ENCODE results near the gene MPND.

MPND gene

DNA sequence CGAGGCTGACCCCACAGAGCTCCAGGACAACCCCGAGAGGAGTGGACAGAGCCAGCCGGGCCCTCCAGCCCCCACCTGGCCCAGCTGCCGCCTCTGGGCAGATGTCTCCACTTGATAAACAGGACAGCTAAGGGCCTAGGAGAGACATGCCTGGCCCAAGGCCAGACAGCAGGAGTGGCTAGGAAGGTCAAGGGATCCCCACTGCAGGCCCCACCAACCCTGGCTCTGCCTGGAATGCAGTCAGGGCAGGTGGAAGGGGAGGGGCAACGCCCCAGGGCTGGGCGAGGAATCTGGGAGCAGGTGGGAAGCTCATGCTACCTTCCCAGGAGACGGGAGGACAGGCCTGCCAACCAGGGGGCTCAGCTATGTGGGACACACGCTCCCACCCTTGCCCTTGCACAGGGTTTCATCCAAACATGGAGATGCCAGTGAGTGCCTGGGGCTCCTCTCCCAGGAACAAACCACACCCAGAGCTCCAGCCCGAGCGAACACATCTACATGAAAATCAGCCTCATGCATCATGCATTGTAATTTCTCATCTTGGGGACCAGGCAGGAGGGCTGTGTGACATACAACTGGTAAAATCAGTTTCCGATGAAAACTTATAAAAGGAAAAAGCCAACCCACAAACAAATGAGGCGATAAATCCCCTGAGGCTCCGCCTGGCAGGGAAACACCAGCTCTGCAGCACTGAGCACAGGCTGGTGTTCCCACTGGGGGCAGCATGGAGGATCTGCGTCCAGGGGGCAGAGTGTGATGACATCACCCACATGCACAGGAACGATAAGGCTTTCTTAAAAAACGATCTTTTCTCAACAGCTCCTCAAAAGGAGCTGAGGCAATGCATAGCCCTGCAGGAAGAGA, 32.0 kb downstream of the MPND start (continued):
- TF ChIP-seq, protein P1, sequence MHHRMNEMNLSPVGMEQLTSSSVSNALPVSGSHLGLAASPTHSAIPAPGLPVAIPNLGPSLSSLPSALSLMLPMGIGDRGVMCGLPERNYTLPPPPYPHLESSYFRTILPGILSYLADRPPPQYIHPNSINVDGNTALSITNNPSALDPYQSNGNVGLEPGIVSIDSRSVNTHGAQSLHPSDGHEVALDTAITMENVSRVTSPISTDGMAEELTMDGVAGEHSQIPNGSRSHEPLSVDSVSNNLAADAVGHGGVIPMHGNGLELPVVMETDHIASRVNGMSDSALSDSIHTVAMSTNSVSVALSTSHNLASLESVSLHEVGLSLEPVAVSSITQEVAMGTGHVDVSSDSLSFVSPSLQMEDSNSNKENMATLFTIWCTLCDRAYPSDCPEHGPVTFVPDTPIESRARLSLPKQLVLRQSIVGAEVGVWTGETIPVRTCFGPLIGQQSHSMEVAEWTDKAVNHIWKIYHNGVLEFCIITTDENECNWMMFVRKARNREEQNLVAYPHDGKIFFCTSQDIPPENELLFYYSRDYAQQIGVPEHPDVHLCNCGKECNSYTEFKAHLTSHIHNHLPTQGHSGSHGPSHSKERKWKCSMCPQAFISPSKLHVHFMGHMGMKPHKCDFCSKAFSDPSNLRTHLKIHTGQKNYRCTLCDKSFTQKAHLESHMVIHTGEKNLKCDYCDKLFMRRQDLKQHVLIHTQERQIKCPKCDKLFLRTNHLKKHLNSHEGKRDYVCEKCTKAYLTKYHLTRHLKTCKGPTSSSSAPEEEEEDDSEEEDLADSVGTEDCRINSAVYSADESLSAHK (tag by site-specific recombination; IDR thresholded peaks at IDR 0.05): no peak
- peak; percentile 74 for TF ChIP-seq ZNF600 (tag by site-specific recombination; IDR thresholded peaks at IDR 0.05)
- no peak for TF ChIP-seq ZNF621 (tag by site-specific recombination; IDR thresholded peaks at IDR 0.05)
- TF ChIP-seq ZEB2 (tag by site-specific recombination; IDR thresholded peaks at IDR 0.05): peak; percentile 80

DNA sequence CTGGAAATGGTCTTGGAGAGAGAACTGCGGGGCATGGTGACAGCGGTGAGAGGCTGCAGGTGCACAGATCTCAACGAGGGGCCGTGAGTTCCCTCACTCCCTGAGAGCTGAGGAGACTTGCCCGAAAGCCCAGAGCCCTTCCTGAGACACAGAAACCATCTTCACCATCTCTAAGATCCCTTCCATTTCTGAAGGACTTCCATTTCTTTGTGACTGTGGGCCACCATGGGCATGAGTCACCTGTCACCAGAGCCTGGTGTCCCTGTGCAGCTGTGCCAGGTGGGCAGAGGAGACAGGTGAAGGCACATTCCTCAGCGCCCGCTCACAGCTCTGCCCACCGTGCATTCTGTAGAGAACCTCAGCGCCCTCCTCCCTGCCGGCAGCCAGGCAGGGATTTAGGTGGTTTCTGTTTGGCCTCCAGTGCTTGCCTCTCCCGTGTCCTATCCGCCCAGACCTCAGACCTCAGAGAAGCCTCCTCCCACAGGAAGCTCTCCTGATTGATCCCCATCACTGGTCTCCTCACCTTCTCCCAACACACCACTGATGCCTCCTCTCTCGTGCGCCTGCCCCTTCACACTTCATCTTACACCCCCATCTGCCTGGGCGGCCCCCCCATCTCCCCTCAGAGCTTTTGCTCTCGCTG, 32.8 kb downstream of the MPND start:
- Histone ChIP-seq H3K4me3 (ENCODE audit: low read depth, low read length) (no peak overlapping the region), H3K4me1 (ENCODE audit: control insufficient read depth, insufficient read depth, low read length) (peaks cover 9% of the 10 kb centered on the region), H3K36me3 (ENCODE audit: control insufficient read depth in 2 of 2, insufficient read depth in 1 of 2, low read length in 2 of 2) (peaks cover 0 to 3% of the 10 kb centered on the region in 2 experiments; a peak in 1 of 3 replicates), H3K27ac (ENCODE audit: extremely low read depth, low read depth, low read length) (no peak overlapping the region; the same call in 1 of the 2 replicates), H3K9me3 (ENCODE audit: control insufficient read depth, insufficient read depth, low read depth, low read length) (no peaks in the 10 kb centered on the region)
- ChIA-PET POLR2A (interaction anchor here (0.6 to 3.8 kb wide), 9 partner anchors 10 to 39 kb away, joined by 3 to 19 read pairs (median 6); partner anchors contain the start of genes CHAF1A, MPND and SH3GL1), CTCF (interaction anchor here (0.6 to 5.5 kb wide), 23 partner anchors 11 to 260 kb away, joined by 3 to 40 read pairs (median 4); partner anchors contain the start of genes CHAF1A and SH3GL1)
- TF ChIP-seq ZNF112 (tag by site-specific recombination; IDR thresholded peaks at IDR 0.05) (no peak), SALL2 (tag by site-specific recombination; IDR thresholded peaks at IDR 0.05; ENCODE audit: borderline replicate concordance) (no peak), ZNF266 (tag by site-specific recombination; IDR thresholded peaks at IDR 0.05; ENCODE audit: low read depth) (no peak), ZNF121 (tag by site-specific recombination; IDR thresholded peaks at IDR 0.05) (no peak), TCF7L2 (IDR thresholded peaks at IDR 0.05; ENCODE audit: borderline replicate concordance, low read depth, low read length) (no peak), ZNF175 (tag by site-specific recombination; IDR thresholded peaks at IDR 0.05) (no peak), ZNF391 (tag by site-specific recombination; IDR thresholded peaks at IDR 0.05; ENCODE audit: borderline replicate concordance, low read depth) (no peak), ZNF521 (tag by site-specific recombination; IDR thresholded peaks at IDR 0.05) (no peak), ZBTB48 (tag by site-specific recombination; IDR thresholded peaks at IDR 0.05) (0 out of 2 replicates have a peak, but pooled peaks have one; percentile 13), ZNF701 (tag by site-specific recombination; IDR thresholded peaks at IDR 0.05) (no peak), ZNF621 (tag by site-specific recombination; IDR thresholded peaks at IDR 0.05) (no peak), ZNF132 (tag by site-specific recombination; IDR thresholded peaks at IDR 0.05; ENCODE audit: borderline replicate concordance) (no peak), ZNF571 (tag by site-specific recombination; IDR thresholded peaks at IDR 0.05) (no peak), ZFP3 (tag by site-specific recombination; IDR thresholded peaks at IDR 0.05; ENCODE audit: low read depth) (no peak), EGR2 (tag by site-specific recombination; IDR thresholded peaks at IDR 0.05; ENCODE audit: low read depth) (no peak), ZNF10 (tag by site-specific recombination; IDR thresholded peaks at IDR 0.05) (0 out of 2 replicates have a peak, but pooled peaks have one; percentile 29), ZIC2 (tag by site-specific recombination; IDR thresholded peaks at IDR 0.05) (0 out of 2 replicates have a peak, but pooled peaks have one; percentile 5), KLF1 (tag by site-specific recombination; IDR thresholded peaks at IDR 0.05) (no peak), ZBTB21 (tag by site-specific recombination; IDR thresholded peaks at IDR 0.05) (no peak), KLF9 (tag by site-specific recombination; IDR thresholded peaks at IDR 0.05; ENCODE audit: low read depth) (no peak), SP2 (tag by site-specific recombination; IDR thresholded peaks at IDR 0.05) (no peak), ZNF664 (tag by site-specific recombination; IDR thresholded peaks at IDR 0.05) (no peak)
- TF ChIP-seq, protein P2, sequence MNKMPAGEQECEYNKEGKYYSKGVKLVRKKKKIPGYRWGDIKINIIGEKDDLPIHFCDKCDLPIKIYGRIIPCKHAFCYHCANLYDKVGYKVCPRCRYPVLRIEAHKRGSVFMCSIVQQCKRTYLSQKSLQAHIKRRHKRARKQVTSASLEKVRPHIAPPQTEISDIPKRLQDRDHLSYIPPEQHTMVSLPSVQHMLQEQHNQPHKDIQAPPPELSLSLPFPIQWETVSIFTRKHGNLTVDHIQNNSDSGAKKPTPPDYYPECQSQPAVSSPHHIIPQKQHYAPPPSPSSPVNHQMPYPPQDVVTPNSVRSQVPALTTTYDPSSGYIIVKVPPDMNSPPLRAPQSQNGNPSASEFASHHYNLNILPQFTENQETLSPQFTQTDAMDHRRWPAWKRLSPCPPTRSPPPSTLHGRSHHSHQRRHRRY (tag by site-specific recombination; IDR thresholded peaks at IDR 0.05): no peak
- TF ChIP-seq, protein P3, sequence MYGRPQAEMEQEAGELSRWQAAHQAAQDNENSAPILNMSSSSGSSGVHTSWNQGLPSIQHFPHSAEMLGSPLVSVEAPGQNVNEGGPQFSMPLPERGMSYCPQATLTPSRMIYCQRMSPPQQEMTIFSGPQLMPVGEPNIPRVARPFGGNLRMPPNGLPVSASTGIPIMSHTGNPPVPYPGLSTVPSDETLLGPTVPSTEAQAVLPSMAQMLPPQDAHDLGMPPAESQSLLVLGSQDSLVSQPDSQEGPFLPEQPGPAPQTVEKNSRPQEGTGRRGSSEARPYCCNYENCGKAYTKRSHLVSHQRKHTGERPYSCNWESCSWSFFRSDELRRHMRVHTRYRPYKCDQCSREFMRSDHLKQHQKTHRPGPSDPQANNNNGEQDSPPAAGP (tag by site-specific recombination; IDR thresholded peaks at IDR 0.05): 0 out of 2 replicates have a peak, but pooled peaks have one; percentile 14
- TF ChIP-seq, protein P4, sequence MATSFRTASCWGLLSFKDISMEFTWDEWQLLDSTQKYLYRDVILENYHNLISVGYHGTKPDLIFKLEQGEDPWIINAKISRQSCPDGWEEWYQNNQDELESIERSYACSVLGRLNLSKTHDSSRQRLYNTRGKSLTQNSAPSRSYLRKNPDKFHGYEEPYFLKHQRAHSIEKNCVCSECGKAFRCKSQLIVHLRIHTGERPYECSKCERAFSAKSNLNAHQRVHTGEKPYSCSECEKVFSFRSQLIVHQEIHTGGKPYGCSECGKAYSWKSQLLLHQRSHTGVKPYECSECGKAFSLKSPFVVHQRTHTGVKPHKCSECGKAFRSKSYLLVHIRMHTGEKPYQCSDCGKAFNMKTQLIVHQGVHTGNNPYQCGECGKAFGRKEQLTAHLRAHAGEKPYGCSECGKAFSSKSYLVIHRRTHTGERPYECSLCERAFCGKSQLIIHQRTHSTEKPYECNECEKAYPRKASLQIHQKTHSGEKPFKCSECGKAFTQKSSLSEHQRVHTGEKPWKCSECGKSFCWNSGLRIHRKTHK (tag by site-specific recombination; IDR thresholded peaks at IDR 0.05): no peak

Data from HEK293 (cell line).